Astrocyte (in vitro differentiated cells and primary cell): ENCODE results near the gene C5AR1. TPM values are rescaled to one million over a fixed set of nuclear protein-coding genes. Genes with fewer than 3 reads are reported as not detected.

Experiments
- DNase-seq: peaks from one replicate; pipeline ENCODE4 v3.0.0-alpha.2; 2010; ENCODE audit warnings: low read depth
- FAIRE-seq: peaks from 2 replicates; lab custom pipeline; 2011; peaks lifted over from hg19 to GRCh38; lab: Jason Lieb, UNC
- H2AFZ ChIP-seq: 2 replicates; pipeline ENCODE4 v1.6.0; 2012; ENCODE audit warnings: low read depth, low read length, inconsistent platforms
- H3K27ac ChIP-seq: 2 replicates; pipeline ENCODE4 v1.5.1; 2011; ENCODE audit warnings: low read depth, low read length, inconsistent platforms
- H3K27me3 ChIP-seq: 2 replicates; pipeline ENCODE4 v1.6.0; 2011; ENCODE audit warnings: low read length, inconsistent platforms; ENCODE audit not compliant: insufficient read depth
- H3K36me3 ChIP-seq: 2 replicates; pipeline ENCODE4 v1.5.1; 2011; ENCODE audit warnings: low read length, inconsistent platforms; ENCODE audit not compliant: insufficient read depth
- H3K4me1 ChIP-seq: 2 replicates; pipeline ENCODE4 v1.5.1; 2011; ENCODE audit warnings: low read length, inconsistent platforms; ENCODE audit not compliant: insufficient read depth
- H3K4me2 ChIP-seq: 2 replicates; pipeline ENCODE4 v1.6.0; 2012; ENCODE audit warnings: low read length, inconsistent platforms
- H3K4me3 ChIP-seq: 2 replicates; pipeline ENCODE4 v1.5.1; 2011; ENCODE audit warnings: low read depth, mild to moderate bottlenecking, low read length, inconsistent platforms; ENCODE audit not compliant: insufficient read depth
- H3K79me2 ChIP-seq: 2 replicates; pipeline ENCODE4 v1.6.0; 2012; ENCODE audit warnings: mild to moderate bottlenecking, low read length, inconsistent platforms; ENCODE audit not compliant: insufficient read depth
- H3K9ac ChIP-seq: 2 replicates; pipeline ENCODE4 v1.6.0; 2012; ENCODE audit warnings: mild to moderate bottlenecking, low read length, inconsistent platforms
- H3K9me3 ChIP-seq: 2 replicates; pipeline ENCODE4 v1.5.1; 2012; ENCODE audit warnings: low read depth, mild to moderate bottlenecking, low read length, inconsistent platforms; ENCODE audit not compliant: insufficient read depth
- H4K20me1 ChIP-seq: 2 replicates; pipeline ENCODE4 v1.6.0; 2012; ENCODE audit warnings: low read length, inconsistent platforms; ENCODE audit not compliant: insufficient read depth
- H3K27ac Mint-ChIP-seq: one replicate; pipeline ENCODE4 v1.8.0; 2021; ENCODE audit warnings: mild to moderate bottlenecking, mixed read lengths; ENCODE audit not compliant: unreplicated experiment
- H3K27me3 Mint-ChIP-seq: one replicate; pipeline ENCODE4 v1.8.0; 2021; ENCODE audit warnings: low read depth, mixed read lengths; ENCODE audit not compliant: unreplicated experiment
- H3K36me3 Mint-ChIP-seq: one replicate; pipeline ENCODE4 v1.8.0; 2021; ENCODE audit warnings: low read depth, mixed read lengths; ENCODE audit not compliant: unreplicated experiment
- H3K4me1 Mint-ChIP-seq: one replicate; pipeline ENCODE4 v1.8.0; 2021; ENCODE audit warnings: low read depth, mixed read lengths; ENCODE audit not compliant: unreplicated experiment
- H3K4me3 Mint-ChIP-seq: one replicate; pipeline ENCODE4 v1.8.0; 2021; ENCODE audit warnings: mild to moderate bottlenecking, moderate library complexity, mixed read lengths; ENCODE audit not compliant: unreplicated experiment
- H3K9me3 Mint-ChIP-seq: one replicate; pipeline ENCODE4 v1.8.0; 2021; ENCODE audit warnings: mild to moderate bottlenecking, mixed read lengths; ENCODE audit not compliant: unreplicated experiment
- CTCF ChIP-seq: IDR thresholded peaks from 2 replicates; pipeline ENCODE4 v1.5.1; 2011; ENCODE audit warnings: low read depth, mild to moderate bottlenecking, inconsistent platforms, low read length, moderate library complexity; ENCODE audit not compliant: insufficient read depth
- EZH2 ChIP-seq: IDR thresholded peaks from 2 replicates; pipeline ENCODE4 v1.6.1; 2012; ENCODE audit warnings: mild to moderate bottlenecking, low read length, inconsistent platforms; ENCODE audit not compliant: insufficient read depth
- total RNA-seq: library from RNA; stranded (reverse); gene quantifications from 2 replicates; pipeline ENCODE4 v1.2.1, GENCODE V29; 2021

The C5AR1 gene
- total RNA-seq, 1 donor from 2014 or later: 4.6 TPM

GRCh38 chr19:47319923-47320871 lies 10.5 kb downstream of the C5AR1 start:
- no peak overlapping the region for H3K27ac ChIP-seq
- TF ChIP-seq CTCF: no peak
- no peaks in the 10 kb centered on the region for H3K9me3 ChIP-seq
- Mint-ChIP-seq H3K27ac (peak overlapping the region; percentile 55), H3K4me1 (peaks cover 5% of the 10 kb centered on the region), H3K4me3 (no peak overlapping the region), H3K9me3 (peaks cover 11% of the 10 kb centered on the region), H3K27me3 (peaks cover 12% of the 10 kb centered on the region), H3K36me3 (peaks cover 9% of the 10 kb centered on the region)
- no peak overlapping the region for H2AFZ ChIP-seq
- no peak for FAIRE-seq
- no peak overlapping the region for H3K9ac ChIP-seq
- H3K4me1 ChIP-seq: peaks cover 4% of the 10 kb centered on the region
- no peaks in the 10 kb centered on the region for H3K79me2 ChIP-seq
- peaks cover 3% of the 10 kb centered on the region for H3K27me3 ChIP-seq
- H3K4me2 ChIP-seq: no peak overlapping the region
- no peaks in the 10 kb centered on the region for H4K20me1 ChIP-seq
- no peaks in the 10 kb centered on the region for H3K36me3 ChIP-seq
- H3K4me3 ChIP-seq: no peak overlapping the region
- no peak for DNase-seq

GRCh38 chr19:47321630-47322029 lies 12.0 kb downstream of the C5AR1 start:
- no peaks in the 10 kb centered on the region for H4K20me1 ChIP-seq
- H3K9me3 ChIP-seq: no peaks in the 10 kb centered on the region
- H3K36me3 ChIP-seq: no peaks in the 10 kb centered on the region
- H3K4me3 ChIP-seq: no peak overlapping the region
- H3K9ac ChIP-seq: no peak overlapping the region
- no peak for TF ChIP-seq EZH2
- TF ChIP-seq CTCF: no peak
- peaks cover 10% of the 10 kb centered on the region for H3K9me3 Mint-ChIP-seq
- H3K27me3 ChIP-seq: peaks cover 3% of the 10 kb centered on the region
- no peak overlapping the region for H3K4me3 Mint-ChIP-seq
- H3K27ac Mint-ChIP-seq: no peak overlapping the region
- no peak for FAIRE-seq
- H3K4me1 ChIP-seq: no peaks in the 10 kb centered on the region
- DNase-seq: no peak
- no peak overlapping the region for H3K27ac ChIP-seq
- peaks cover 12% of the 10 kb centered on the region for H3K27me3 Mint-ChIP-seq
- no peaks in the 10 kb centered on the region for H3K4me1 Mint-ChIP-seq
- H2AFZ ChIP-seq: no peak overlapping the region
- H3K36me3 Mint-ChIP-seq: peaks cover 8% of the 10 kb centered on the region
- no peaks in the 10 kb centered on the region for H3K79me2 ChIP-seq
- no peak overlapping the region for H3K4me2 ChIP-seq

GRCh38 chr19:47322058-47322457 lies 12.4 kb downstream of the C5AR1 start:
- Histone ChIP-seq H4K20me1 (no peaks in the 10 kb centered on the region), H3K36me3 (no peaks in the 10 kb centered on the region), H3K4me1 (no peaks in the 10 kb centered on the region), H2AFZ (no peak overlapping the region), H3K4me2 (no peak overlapping the region), H3K9ac (no peak overlapping the region), H3K4me3 (no peak overlapping the region), H3K9me3 (no peaks in the 10 kb centered on the region), H3K27ac (no peak overlapping the region), H3K79me2 (no peaks in the 10 kb centered on the region), H3K27me3 (peaks cover 3% of the 10 kb centered on the region)
- peaks cover 12% of the 10 kb centered on the region for H3K27me3 Mint-ChIP-seq
- TF ChIP-seq CTCF (no peak), EZH2 (no peak)
- H3K4me3 Mint-ChIP-seq: no peak overlapping the region
- peaks cover 8% of the 10 kb centered on the region for H3K36me3 Mint-ChIP-seq
- DNase-seq (no peak), FAIRE-seq (no peak)
- no peak overlapping the region for H3K27ac Mint-ChIP-seq
- no peaks in the 10 kb centered on the region for H3K4me1 Mint-ChIP-seq
- H3K9me3 Mint-ChIP-seq: peaks cover 10% of the 10 kb centered on the region
